GM06990 (cell line): Measurements from ENCODE around the gene GABRG3.

Experiments
- DNase-seq: peaks from one replicate; pipeline ENCODE4 v3.0.0-alpha.2; 2011; ENCODE audit not compliant: insufficient read length; ENCODE audit errors: extremely low read depth
- H3K27me3 ChIP-seq: replicated peaks from 2 replicates; pipeline ENCODE4 v1.6.0; 2011; ENCODE audit warnings: low read length; ENCODE audit not compliant: control insufficient read depth, insufficient read depth
- H3K36me3 ChIP-seq: 2 replicates; pipeline ENCODE4 v1.5.1; 2011; ENCODE audit warnings: low read length; ENCODE audit not compliant: control insufficient read depth, insufficient read depth
- H3K4me3 ChIP-seq: replicated peaks from 2 replicates; pipeline ENCODE4 v1.5.1; 2011; ENCODE audit warnings: low read depth, mild to moderate bottlenecking, control low read depth, low read length
- TF ChIP-seq, protein P1 (sequence below): IDR thresholded peaks from 2 replicates; pipeline ENCODE4 v1.5.1; 2011; ENCODE audit warnings: low read length, control low read depth, mild to moderate bottlenecking, inconsistent platforms; ENCODE audit not compliant: insufficient read depth, poor library complexity, severe bottlenecking

The GABRG3 gene

DNA sequence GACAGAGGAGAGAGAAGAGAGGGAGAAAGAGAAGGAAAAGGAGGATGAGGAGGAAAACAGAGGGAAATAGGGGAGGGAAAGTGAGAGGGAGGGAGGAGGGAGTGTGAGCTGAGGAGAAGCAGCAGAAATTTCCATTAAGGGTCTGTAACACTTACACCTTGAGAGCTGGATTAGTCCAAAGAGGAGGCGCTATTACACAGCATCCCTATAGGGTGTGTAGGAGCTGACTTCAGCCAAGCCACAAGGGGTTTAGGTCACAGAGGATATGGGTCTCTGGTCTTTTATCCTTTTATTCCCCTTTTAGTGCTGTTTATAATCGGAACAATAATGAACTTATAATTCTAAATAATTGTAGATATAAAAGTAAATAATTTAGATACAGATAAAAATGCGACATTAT is 230.4 kb downstream of the GABRG3 start:
- H3K27me3 ChIP-seq = no peaks in the 10 kb centered on the region
- TF ChIP-seq, protein P1, sequence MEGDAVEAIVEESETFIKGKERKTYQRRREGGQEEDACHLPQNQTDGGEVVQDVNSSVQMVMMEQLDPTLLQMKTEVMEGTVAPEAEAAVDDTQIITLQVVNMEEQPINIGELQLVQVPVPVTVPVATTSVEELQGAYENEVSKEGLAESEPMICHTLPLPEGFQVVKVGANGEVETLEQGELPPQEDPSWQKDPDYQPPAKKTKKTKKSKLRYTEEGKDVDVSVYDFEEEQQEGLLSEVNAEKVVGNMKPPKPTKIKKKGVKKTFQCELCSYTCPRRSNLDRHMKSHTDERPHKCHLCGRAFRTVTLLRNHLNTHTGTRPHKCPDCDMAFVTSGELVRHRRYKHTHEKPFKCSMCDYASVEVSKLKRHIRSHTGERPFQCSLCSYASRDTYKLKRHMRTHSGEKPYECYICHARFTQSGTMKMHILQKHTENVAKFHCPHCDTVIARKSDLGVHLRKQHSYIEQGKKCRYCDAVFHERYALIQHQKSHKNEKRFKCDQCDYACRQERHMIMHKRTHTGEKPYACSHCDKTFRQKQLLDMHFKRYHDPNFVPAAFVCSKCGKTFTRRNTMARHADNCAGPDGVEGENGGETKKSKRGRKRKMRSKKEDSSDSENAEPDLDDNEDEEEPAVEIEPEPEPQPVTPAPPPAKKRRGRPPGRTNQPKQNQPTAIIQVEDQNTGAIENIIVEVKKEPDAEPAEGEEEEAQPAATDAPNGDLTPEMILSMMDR = no peak
- H3K36me3 ChIP-seq = no peaks in the 10 kb centered on the region
- no peak overlapping the region for H3K4me3 ChIP-seq
- DNase-seq = no peak

- no peaks in the 10 kb centered on the region for H3K36me3 ChIP-seq
- DNase-seq = no peak
- H3K27me3 ChIP-seq = no peaks in the 10 kb centered on the region
- TF ChIP-seq, protein P1 = no peak
- no peak overlapping the region for H3K4me3 ChIP-seq
These were observed 239.2 kb downstream of the GABRG3 start for GRCh38 chr15:27210176-27210575.

DNA sequence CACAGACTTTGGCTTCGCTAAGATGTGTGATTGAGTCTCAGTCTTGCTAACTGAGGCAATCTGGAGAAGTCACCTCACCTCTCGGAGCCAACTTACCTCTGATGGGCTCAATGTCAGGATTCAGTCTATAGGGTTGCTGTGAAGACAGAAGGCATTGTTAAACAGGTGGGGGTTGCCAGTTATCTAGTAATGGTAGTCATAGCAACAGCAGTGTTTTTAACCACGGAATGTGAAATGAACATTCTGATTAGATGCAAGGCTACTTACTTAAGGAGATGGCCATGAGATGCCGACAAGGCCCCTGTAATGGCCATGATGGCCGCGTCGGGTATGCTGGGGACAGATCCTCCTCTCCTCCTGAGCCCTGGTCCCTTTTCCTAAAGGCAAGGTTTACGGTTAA is 243.1 kb downstream of the GABRG3 start:
- Histone ChIP-seq H3K4me3 (no peak overlapping the region), H3K36me3 (no peaks in the 10 kb centered on the region), H3K27me3 (no peaks in the 10 kb centered on the region)
- DNase-seq = no peak
- TF ChIP-seq, protein P1 = no peak

- Histone ChIP-seq H3K27me3 (no peaks in the 10 kb centered on the region), H3K4me3 (no peak overlapping the region)
- DNase-seq = no peak
These were observed 244.0 kb downstream of the GABRG3 start for GRCh38 chr15:27214961-27215360.

DNA sequence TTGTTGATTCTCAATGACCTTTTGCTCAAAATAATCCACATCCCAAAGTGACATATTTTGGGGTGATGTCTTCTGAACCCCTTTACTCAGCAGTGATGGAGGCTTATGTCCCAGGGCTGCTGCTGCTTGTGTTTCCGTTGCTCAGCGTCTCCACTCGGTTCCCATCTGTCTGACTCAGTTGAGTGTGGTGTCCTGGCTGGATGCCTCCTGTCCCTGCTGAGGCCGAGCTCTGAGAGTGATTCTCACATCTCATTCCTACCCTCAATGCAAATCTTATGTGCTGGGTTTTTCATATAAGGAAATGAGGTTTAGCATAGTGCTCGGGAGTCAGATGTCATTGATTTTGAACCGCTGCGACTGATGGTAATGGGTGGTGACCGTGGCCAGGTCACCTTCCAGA is 247.4 kb downstream of the GABRG3 start:
- no peaks in the 10 kb centered on the region for H3K27me3 ChIP-seq
- H3K36me3 ChIP-seq = no peaks in the 10 kb centered on the region
- DNase-seq = no peak
- H3K4me3 ChIP-seq = no peak overlapping the region
- TF ChIP-seq, protein P1 = no peak

More at GRCh38 chr15:27214961-27215360, 244.0 kb downstream of the GABRG3 start:
- TF ChIP-seq, protein P1 = no peak
- no peaks in the 10 kb centered on the region for H3K36me3 ChIP-seq

DNA sequence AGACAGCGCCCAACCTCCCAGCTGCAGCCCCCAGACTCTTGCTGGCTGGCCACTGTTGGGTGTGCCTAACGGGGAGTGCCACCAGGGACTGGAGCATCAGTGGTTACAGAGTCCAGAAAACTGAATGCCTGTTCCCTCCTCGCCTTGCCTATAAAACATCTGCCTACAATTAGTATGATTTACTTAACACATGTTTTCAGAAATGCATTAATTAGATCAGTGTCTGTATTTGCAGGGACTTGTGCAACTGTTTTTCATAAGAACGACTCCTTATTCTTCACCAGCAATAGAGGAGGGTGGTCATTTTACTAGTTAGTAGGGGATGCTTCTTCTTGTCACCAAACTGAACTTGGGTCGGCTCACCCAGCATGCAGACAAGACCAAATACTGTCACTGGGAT is 248.7 kb downstream of the GABRG3 start:
- TF ChIP-seq, protein P1 = no peak
- DNase-seq = no peak

More for the DNA sequence above, 248.7 kb downstream of the GABRG3 start:
- no peak overlapping the region for H3K4me3 ChIP-seq
- no peaks in the 10 kb centered on the region for H3K36me3 ChIP-seq
- no peaks in the 10 kb centered on the region for H3K27me3 ChIP-seq
